Panc1 (cell line): ENCODE measurements around the gene SAMD15. TPM values are rescaled to one million over a fixed set of nuclear protein-coding genes. Genes with fewer than 3 reads are reported as not detected.

Source experiments
- ATAC-seq: fragments of 200-7000 bp; cut with Tn5 transposase; 2 replicates; pipeline ENCODE4 v1.9.1; 2020; ENCODE audit warnings: mild to moderate bottlenecking, moderate library complexity
- BruUV-seq: library from RNA; stranded (reverse); fragments of 400-500 nt; replicated peaks from 2 replicates; lab custom pipeline; 2021; lab: Mats Ljungman, UMichigan
- CTCF ChIA-PET: fragments of 300-600 bp; sonication (Branson Sonifier 250); formaldehyde crosslinking; loops from one replicate; lab custom pipeline; 2022; ENCODE audit warnings: antibody characterized with exemption; lab: Charles Lee
- POLR2A ChIA-PET: fragments of 300-600 bp; sonication (Branson Sonifier 250); formaldehyde crosslinking; loops from one replicate; lab custom pipeline; 2022; ENCODE audit warnings: antibody characterized with exemption; lab: Charles Lee
- DNase-seq: peaks from one replicate; pipeline ENCODE4 v3.0.0-alpha.2; 2010; ENCODE audit warnings: low read depth, low spot score
- H3K27ac ChIP-seq: 2 replicates; pipeline ENCODE4 v1.5.1; 2011; ENCODE audit warnings: mild to moderate bottlenecking, low read length, inconsistent platforms
- H3K27me3 ChIP-seq: fragments of 200-500 bp; sonication (Bioruptor generic); 2 replicates; pipeline ENCODE4 v1.6.0; 2014; ENCODE audit warnings: low read length, inconsistent platforms; ENCODE audit not compliant: control insufficient read depth, insufficient read depth
- H3K36me3 ChIP-seq: fragments of 200-500 bp; sonication (Bioruptor generic); 2 replicates; pipeline ENCODE4 v1.5.1; 2014; ENCODE audit warnings: inconsistent platforms, mild to moderate bottlenecking, low read length, moderate library complexity; ENCODE audit not compliant: control insufficient read depth, insufficient read depth
- H3K4me1 ChIP-seq: 2 replicates; pipeline ENCODE4 v1.5.1; 2011; ENCODE audit warnings: inconsistent platforms, mild to moderate bottlenecking, low read length, moderate library complexity; ENCODE audit not compliant: control insufficient read depth, insufficient read depth
- H3K4me3 ChIP-seq, 2 experiments: 2 replicates each; pipeline ENCODE4 v1.5.1; 2011 to 2012; ENCODE audit warnings: low read depth in 2 of 2, low read length in 2 of 2, mild to moderate bottlenecking in 2 of 2, inconsistent platforms in 1 of 2, moderate library complexity in 1 of 2
- H3K9me3 ChIP-seq: fragments of 200-500 bp; sonication (Bioruptor generic); 2 replicates; pipeline ENCODE4 v1.5.1; 2014; ENCODE audit warnings: low read depth, mild to moderate bottlenecking, inconsistent platforms, low read length, moderate library complexity; ENCODE audit not compliant: control insufficient read depth, insufficient read depth
- POLR2AphosphoS5 ChIP-seq: IDR thresholded peaks from 2 replicates; pipeline ENCODE4 v1.6.1; 2012; ENCODE audit warnings: mild to moderate bottlenecking, low read depth, low read length, moderate library complexity
- SIN3A ChIP-seq: IDR thresholded peaks from 2 replicates; pipeline ENCODE4 v1.6.1; 2012; ENCODE audit warnings: low read depth, mild to moderate bottlenecking, low read length, moderate library complexity, borderline replicate concordance; ENCODE audit not compliant: insufficient read depth
- TCF7L2 ChIP-seq: IDR thresholded peaks from 2 replicates; pipeline ENCODE4 v1.6.1; 2011; ENCODE audit warnings: mild to moderate bottlenecking, low read depth, low read length, inconsistent platforms
- in situ Hi-C: cut with HindIII; loops from 2 replicates; pipeline ENCODE4 v1.10.0; 2016; ENCODE audit warnings: low sequenced_read_pairs, low pct_unique_long_range_greater_than_20kb
- intact Hi-C: fragments of 100-400 bp; cut with micrococcal nuclease; formaldehyde crosslinking; loops from one replicate; pipeline ENCODE4 v1.10.0; 2022; ENCODE audit not compliant: unreplicated experiment
- total RNA-seq: library from RNA; stranded (reverse); gene quantifications from one replicate; pipeline ENCODE4 v1.2.1, GENCODE V29; 2021; ENCODE audit not compliant: unreplicated experiment
- TF ChIP-seq, protein P1 (sequence below), 2 experiments: IDR thresholded peaks; 2 replicates each; pipeline ENCODE4 v1.6.1; 2011 to 2012; ENCODE audit warnings: low read depth in 2 of 2, control low read depth in 1 of 2, low read length in 1 of 2, mild to moderate bottlenecking in 1 of 2, moderate library complexity in 1 of 2; ENCODE audit not compliant: insufficient read depth in 1 of 2
- TF ChIP-seq, protein P2 (sequence below): fragments of 450-650 bp; IDR thresholded peaks from 2 replicates; pipeline ENCODE4 v1.5.1; 2017; ENCODE audit warnings: mild to moderate bottlenecking

SAMD15 gene
- total RNA-seq, 1 experiment from 2014 or later: 1.4 TPM

DNA sequence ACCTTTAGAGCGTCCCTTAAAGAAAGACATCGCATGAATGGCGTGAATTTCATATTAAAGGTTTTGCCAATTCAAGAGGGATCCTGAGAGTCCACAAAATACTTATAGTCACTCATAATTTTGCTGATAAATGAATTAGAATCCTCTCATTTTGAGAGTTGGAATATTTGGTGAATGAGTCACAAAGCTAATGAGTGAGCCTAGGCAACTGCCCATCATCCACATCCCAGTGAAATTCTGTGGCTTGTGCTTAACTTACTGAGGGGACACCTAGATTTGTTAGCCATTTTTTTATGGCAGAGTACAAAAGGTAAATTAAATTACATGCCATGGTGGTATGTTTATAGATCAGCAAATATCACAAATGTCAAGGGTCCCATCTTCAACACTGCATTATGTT lies 58.9 kb downstream of the SAMD15 start:
- BruUV-seq: no TSS peak
- H3K4me3 ChIP-seq: no peak overlapping the region
- no peaks in the 10 kb centered on the region for H3K9me3 ChIP-seq
- DNase-seq (no peak), ATAC-seq (no peak)
- in situ Hi-C loops (no loop called here), intact Hi-C loops (no loop called here)
- ChIA-PET POLR2A (no interaction called here), CTCF (no interaction called here)
- TF ChIP-seq, protein P1, sequence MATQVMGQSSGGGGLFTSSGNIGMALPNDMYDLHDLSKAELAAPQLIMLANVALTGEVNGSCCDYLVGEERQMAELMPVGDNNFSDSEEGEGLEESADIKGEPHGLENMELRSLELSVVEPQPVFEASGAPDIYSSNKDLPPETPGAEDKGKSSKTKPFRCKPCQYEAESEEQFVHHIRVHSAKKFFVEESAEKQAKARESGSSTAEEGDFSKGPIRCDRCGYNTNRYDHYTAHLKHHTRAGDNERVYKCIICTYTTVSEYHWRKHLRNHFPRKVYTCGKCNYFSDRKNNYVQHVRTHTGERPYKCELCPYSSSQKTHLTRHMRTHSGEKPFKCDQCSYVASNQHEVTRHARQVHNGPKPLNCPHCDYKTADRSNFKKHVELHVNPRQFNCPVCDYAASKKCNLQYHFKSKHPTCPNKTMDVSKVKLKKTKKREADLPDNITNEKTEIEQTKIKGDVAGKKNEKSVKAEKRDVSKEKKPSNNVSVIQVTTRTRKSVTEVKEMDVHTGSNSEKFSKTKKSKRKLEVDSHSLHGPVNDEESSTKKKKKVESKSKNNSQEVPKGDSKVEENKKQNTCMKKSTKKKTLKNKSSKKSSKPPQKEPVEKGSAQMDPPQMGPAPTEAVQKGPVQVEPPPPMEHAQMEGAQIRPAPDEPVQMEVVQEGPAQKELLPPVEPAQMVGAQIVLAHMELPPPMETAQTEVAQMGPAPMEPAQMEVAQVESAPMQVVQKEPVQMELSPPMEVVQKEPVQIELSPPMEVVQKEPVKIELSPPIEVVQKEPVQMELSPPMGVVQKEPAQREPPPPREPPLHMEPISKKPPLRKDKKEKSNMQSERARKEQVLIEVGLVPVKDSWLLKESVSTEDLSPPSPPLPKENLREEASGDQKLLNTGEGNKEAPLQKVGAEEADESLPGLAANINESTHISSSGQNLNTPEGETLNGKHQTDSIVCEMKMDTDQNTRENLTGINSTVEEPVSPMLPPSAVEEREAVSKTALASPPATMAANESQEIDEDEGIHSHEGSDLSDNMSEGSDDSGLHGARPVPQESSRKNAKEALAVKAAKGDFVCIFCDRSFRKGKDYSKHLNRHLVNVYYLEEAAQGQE (IDR thresholded peaks at IDR 0.05; ENCODE audit: insufficient read depth in 1 of 2, low read depth in 2 of 2, low read length in 1 of 2): no peak
- TF ChIP-seq SIN3A (no peak), TCF7L2 (no peak), POLR2AphosphoS5 (no peak)
- TF ChIP-seq, protein P2, sequence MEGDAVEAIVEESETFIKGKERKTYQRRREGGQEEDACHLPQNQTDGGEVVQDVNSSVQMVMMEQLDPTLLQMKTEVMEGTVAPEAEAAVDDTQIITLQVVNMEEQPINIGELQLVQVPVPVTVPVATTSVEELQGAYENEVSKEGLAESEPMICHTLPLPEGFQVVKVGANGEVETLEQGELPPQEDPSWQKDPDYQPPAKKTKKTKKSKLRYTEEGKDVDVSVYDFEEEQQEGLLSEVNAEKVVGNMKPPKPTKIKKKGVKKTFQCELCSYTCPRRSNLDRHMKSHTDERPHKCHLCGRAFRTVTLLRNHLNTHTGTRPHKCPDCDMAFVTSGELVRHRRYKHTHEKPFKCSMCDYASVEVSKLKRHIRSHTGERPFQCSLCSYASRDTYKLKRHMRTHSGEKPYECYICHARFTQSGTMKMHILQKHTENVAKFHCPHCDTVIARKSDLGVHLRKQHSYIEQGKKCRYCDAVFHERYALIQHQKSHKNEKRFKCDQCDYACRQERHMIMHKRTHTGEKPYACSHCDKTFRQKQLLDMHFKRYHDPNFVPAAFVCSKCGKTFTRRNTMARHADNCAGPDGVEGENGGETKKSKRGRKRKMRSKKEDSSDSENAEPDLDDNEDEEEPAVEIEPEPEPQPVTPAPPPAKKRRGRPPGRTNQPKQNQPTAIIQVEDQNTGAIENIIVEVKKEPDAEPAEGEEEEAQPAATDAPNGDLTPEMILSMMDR: no peak
- H3K4me1 ChIP-seq: no peaks in the 10 kb centered on the region
- no peaks in the 10 kb centered on the region for H3K27me3 ChIP-seq
- H3K36me3 ChIP-seq: peaks cover 3% of the 10 kb centered on the region; the same call in 1 of the 2 replicates
- H3K27ac ChIP-seq: no peak overlapping the region

DNA sequence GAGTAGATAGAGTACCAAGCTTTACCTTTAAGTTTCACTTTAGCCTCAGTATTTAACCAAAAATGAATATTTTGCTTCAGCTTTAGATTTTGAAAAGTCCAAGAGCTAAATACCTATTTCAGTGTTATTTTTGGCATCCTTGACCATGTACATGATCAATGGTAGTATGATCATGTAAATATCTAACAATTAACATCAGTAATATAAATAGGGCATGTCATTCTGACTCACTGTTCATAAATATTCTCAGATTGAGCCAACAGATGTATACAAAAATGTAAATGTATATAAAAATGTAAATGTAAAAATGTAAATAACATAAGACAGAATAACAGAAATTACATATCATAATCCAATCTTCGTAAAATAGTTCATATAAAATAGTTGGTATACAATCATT lies 61.4 kb downstream of the SAMD15 start:
- Histone ChIP-seq H3K4me3 (no peak overlapping the region), H3K9me3 (no peaks in the 10 kb centered on the region), H3K27me3 (no peaks in the 10 kb centered on the region), H3K36me3 (no peaks in the 10 kb centered on the region; the same call in 1 of the 2 replicates), H3K27ac (no peak overlapping the region), H3K4me1 (no peaks in the 10 kb centered on the region)
- in situ Hi-C loops (no loop called here), intact Hi-C loops (no loop called here)
- CTCF ChIA-PET: interaction anchor here (0.7 kb wide), 1 partner anchor 338 kb away, joined by 5 read pairs; no protein-coding TSS in a partner anchor
- TF ChIP-seq, protein P2: no peak
- TF ChIP-seq TCF7L2 (no peak), SIN3A (no peak), POLR2AphosphoS5 (no peak)
- TF ChIP-seq, protein P1 (IDR thresholded peaks at IDR 0.05; ENCODE audit: insufficient read depth in 1 of 2, low read depth in 2 of 2, low read length in 1 of 2): no peak
- POLR2A ChIA-PET: no interaction called here
- ATAC-seq: no peak
- BruUV-seq: no TSS peak
- no peak for DNase-seq
